Activated CD4-positive, CD25-positive, alpha-beta regulatory T cell treated with anti-CD3 and anti-CD28 coated beads, Interleukin-2, amount 50 U/mL, for 72 hours (primary cell): ENCODE measurements around the gene ZNF784.

Experiments used
- DNase-seq: peaks from one replicate; pipeline ENCODE4 v3.0.0; 2021

The ZNF784 gene

DNA sequence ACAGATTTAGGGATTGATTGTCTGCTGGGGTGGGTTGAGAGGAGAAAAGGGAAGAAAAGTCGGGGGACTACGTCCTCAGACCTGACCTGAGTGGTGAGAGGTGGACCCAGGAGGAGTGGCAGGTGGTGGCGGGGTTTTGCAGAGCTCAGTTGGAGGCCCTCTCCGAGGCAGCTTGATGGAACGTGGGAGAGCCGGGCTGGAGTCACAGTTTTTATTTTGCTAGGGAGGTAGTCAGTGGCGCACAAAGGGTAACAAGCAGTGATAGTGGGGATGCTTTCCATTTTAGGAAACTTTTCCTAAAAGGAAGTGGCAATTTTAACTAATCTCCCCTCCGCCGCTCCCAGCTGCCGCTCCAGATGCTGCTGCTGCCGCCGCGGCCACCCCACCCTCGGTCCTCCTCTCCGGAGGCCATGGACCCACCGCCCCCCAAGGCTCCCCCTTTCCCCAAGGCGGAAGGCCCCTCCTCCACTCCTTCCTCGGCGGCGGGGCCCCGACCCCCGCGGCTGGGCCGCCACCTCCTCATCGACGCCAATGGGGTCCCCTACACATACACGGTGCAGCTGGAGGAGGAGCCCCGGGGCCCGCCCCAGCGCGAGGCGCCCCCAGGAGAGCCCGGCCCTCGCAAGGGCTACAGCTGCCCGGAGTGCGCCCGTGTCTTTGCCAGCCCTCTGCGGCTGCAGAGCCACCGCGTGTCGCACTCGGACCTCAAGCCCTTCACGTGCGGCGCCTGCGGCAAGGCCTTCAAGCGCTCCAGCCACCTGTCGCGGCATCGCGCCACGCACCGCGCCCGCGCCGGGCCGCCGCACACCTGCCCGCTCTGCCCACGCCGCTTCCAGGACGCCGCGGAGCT, 18.0 kb upstream of the ZNF784 start:
- peak; percentile 59 for DNase-seq

- DNase-seq = no peak
Measured at GRCh38 chr19:55641426-55642152, 17.2 kb upstream of the ZNF784 start.

DNA sequence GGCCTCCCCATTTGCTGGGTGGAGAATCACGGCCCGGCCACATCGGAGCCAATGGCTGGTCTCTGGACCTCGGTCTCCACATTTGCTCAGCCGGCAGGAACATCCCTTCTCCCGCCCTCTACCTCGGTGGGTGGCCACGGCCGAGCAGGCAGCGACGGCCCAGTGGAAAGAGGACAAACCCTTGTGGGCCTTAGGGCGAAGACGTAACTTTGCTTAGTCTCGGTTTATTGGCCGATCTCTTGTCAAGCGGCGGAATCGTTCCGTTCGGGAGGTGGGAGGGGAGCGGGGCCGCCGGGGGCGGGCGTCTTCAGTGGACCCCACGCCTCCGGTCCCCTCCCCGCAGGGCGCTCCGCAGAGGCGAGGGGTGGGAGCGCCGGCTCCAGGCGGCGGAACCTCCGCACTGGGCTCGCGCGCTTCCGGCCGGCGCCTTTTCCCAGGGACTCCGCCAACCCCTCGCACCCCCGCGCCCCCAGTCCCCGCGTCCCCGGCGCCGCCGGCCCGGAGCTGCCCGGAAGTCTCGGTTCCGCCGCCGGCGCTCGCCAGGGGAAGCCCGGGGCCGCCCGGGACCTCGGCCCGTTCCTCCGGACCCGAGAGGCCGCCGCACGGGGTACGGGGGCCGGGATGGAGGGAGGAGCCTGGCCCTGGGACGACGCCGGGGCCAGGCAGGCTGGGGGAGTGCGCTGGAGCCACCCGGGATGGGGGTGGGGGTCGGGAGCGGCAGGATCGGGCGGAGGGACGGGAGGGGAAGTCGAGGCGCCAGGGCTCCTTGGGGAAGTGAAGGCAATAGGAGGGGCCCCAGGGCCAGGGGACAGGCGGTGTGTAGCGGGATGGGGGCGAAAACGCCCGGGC, 16.4 kb upstream of the ZNF784 start, which contains the start of gene ZNF580:
TSS of gene ZNF580 (plus strand) at position 426 of the 849 bp plus-strand sequence. CDS start 1,507 bp downstream, outside the sequence.
- DNase-seq = peak; percentile 58

DNA sequence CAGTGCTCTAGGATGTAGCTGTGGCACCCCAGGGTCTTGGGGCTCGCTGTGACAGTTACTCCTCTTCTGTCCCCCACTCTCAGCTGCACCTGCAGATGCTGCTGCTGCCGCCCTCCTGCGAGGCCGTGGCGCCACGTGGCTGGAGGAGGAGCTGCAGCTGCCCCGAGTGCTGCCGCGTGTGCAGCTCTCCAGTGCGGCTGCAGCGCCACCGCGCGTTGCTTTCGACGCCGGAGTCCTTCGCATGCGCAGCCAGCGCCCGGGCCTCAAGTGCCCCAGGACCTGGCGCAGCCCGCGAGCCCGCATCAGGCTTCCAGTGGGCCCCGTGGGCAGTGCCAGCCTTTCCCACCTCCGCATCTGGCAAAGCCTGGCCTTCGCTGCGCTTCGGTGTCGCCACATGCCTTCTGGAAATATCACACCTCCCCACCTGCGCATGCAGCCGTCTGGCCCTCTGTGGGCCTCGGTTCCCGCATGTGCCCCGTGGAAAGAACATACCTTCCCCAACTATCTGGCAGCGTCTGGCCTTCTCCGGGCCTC, 15.7 kb upstream of the ZNF784 start:
- peak; percentile 71 for DNase-seq

GRCh38 chr19:55638864-55639359, 14.5 kb upstream of the ZNF784 start:
- DNase-seq = no peak

- DNase-seq = no peak
Measured at GRCh38 chr19:55637534-55637933, 13.2 kb upstream of the ZNF784 start.

- no peak for DNase-seq
Measured at GRCh38 chr19:55636723-55637122, 12.4 kb upstream of the ZNF784 start.

DNA sequence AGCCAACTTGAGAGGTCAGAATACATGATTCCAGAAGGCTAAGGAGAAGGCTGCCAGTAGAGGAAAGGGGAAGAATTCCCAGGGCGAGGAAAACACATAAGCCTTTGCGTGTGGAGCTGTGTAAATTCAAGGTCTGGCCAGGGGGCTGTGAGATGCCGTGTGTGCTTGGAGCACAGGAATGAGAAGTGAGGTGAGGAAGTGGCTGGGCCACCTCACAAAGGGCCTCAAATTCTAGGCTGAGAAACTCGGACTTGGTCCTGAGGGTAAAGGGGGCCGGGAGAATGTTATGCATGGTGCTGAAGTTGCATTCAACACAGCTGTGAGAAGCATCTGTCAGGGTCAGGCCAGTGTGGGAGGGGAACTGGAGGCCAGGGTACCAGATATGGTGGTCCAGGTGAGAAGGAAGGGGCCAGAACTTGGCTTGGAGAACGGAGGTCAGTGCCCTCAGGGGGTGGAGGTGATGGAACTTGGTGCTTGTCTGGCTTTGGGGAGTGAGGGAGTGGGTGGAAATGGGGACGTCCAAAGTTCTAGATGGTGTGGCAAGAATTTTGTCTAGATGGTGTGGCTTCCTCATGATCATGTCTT, 11.6 kb upstream of the ZNF784 start:
- no peak for DNase-seq

DNA sequence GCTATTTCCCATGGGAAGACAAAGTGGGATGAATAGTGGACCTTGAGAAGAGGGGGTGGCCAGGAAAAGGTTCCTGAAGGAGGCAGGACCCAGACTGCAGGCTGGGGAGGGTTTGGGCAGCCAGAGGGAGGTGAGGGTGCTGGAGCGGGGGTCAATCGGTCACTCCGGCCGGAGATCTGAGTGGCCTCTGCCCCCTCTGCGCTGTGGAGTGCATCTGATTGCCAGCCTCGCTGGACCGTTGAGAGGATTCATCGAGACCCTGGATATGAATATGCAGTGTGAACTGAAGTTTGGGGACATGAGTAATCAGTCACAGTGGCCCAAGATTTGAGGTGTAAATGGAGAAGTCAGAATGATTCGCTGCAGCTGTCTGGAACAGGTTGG, 11.0 kb upstream of the ZNF784 start:
- no peak for DNase-seq

DNA sequence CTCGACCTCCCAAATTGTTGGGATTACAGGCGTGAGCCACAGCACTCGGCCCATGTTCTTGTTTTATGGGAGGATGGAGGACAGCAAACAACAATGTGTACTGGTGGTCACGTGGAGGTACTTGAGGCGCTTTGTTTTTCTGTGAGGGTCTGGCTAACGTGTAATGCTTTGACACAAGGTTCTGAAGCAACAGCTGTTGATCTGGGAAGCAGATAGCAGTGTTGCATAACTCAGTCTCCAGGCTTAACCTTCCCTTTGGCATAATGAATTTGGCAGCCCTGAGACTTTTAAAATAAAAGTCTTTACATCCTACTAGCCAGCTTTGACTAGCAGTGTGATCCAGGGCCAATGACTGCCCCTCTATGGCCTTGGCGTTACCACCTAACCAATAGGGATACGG, 9.5 kb upstream of the ZNF784 start:
- no peak for DNase-seq

- DNase-seq = peak; percentile 81
Measured at GRCh38 chr19:55632463-55632834, 8.1 kb upstream of the ZNF784 start.

DNA sequence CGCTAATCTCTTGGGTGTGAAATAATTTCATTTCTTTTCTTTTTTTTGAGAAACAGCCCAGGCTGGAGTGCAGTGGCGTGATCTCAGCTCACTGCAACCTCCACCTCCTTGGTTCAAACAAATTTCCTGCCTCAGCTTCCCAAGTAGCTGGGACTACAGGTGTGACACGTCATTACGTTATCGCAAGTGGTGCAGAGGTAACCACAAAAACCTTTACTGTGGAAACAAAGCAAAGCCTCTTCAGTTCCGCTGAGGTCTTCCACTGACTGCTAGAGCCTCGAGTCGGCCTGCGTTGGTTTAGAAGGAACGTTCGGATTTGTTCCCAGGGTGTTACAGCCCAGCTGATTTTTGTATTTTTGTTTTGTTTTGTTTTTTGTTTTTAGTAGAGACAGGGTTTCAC, 2.0 kb upstream of the ZNF784 start:
- no peak for DNase-seq

DNA sequence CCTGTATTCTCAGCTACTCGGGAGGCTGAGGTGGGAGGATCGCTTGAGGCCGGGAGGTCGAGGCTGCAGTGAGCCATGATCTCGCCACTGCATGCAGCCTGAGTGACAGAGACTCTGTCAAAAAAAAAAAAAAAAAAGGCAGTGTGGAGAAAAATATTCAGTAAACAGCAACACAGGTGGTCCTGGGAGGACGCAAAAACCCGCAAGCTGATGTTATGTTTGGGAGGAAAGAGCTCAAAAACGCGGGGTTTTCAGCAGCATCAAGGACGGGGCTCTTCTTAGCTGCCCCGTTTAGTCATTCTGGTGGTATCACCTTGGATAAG, 599 bp upstream of the ZNF784 start:
- no peak for DNase-seq

DNA sequence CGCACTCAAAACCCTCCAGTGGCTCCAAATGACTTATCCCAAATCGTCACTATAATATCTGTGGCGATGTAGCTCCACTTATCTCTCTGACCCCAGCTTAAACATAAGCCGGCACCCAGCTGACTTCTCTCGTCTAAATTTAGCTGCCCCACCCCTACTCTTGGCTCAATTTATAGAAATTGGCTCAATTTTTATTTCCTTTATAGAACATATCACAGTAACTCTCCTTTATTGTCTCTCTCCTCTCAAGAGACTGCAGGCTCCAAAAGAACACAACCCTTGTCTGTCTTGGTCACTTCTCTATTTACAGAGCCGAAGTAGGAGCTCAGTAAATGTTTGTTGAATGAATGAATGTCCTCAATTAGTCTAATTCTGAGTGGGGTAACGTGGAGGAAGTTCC, 805 bp downstream of the ZNF784 start:
- no peak for DNase-seq

- no peak for DNase-seq
Measured at GRCh38 chr19:55623130-55623529, 1.2 kb downstream of the ZNF784 start.

DNA sequence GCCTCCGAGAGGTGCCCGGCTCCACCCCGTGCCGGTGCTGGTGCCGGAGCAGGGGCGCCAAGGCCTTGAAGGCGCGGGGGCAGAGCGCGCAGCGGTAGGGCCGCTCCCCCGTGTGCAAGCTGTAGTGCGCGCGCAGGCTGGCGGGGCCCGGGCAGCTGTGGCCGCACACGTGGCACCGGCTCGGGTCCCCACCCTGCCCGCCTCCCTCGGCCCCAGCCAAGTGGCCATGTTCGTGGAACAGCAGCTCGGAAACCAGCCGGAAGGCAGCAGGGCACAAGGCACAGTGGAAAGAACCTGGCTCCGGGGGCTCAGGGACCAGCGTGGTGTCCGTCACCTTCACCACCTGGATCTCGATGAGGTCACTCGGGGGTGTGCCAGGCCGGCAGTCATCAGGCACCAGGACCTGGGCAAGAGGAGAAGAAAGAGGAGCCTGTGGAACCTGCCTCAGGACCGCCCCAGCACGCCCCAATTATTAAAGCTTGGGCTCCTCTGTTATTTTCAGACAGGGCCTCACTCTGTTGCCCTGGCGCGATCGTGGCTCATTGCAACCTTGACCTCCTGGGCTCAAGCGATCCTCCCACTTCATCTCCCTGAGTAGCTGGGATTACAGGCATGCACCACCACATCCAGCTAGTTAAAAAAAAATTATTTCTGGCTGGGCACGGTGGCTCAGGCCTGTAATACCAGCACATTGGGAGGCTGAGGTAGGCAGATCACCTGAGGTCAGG, 2.0 kb downstream of the ZNF784 start:
- no peak for DNase-seq

- DNase-seq = no peak
Measured at GRCh38 chr19:55621673-55622231, 2.6 kb downstream of the ZNF784 start.

- DNase-seq = no peak
Measured at GRCh38 chr19:55621205-55621672, 3.1 kb downstream of the ZNF784 start.

DNA sequence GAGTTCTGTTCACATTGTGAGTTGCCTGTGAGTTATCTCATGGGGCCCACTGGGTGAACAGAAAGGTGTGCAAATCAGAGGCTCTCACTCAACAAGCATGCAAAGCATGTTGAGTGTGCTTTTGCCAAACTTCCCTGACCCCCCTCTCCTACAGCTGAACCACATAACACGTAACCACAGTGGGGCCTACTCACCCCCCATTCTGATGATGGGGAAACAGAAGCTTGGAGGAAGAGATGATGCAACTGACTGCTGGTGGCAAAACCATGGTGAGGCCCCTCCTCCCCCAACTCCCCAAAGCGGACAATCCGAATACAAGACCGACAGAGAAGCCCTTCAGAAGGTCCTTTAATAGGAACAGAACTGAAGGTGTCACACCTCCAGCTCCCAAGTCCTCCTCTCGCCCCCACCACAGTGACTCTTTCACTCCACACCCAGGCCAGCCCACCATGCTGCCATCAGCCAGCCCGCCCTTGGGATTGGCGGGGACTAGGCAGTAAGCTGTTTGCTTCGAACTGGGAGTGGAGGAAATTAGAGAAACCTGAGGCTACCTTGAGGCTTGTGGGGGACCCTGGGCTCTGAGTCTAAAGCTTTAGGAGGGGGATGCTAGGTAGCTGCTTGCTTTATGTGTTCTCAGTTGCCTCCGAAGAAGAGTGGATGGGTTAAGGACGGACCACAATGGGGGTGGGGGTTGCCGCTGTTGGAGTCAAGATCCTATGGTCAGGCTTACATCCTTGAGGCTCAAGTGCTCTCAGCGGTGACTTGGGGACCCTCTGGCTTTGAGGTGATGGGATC, 3.8 kb downstream of the ZNF784 start:
- DNase-seq = no peak

GRCh38 chr19:55619286-55619685, 5.1 kb downstream of the ZNF784 start:
- no peak for DNase-seq

DNA sequence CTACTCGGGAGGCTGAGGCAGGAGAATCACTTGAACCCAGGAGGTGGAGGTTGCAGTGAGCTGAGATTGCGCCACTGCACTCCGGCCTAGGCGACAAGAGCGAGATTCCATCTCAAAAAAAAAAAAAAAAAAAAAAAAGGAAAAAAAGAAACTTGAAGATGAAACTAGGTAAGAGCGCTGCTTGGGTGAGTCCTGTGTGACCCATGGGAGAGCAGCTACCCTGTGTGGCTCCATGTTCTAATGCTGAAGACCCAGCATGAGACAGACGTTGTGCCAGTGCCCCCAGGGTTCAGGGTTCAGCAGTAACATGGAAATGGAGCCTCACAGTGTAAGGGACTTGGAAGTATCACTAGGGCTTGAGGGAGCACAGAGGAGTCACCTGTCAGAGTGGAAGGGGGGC, 5.9 kb downstream of the ZNF784 start:
- DNase-seq = no peak
